ENCODE data around the gene FMO3.

The FMO3 gene

GRCh38 chr1:171119648-171120047, 28.9 kb downstream of the FMO3 start:
- CTCF ChIA-PET, result no interaction called here
- TF ChIP-seq, protein P1, sequence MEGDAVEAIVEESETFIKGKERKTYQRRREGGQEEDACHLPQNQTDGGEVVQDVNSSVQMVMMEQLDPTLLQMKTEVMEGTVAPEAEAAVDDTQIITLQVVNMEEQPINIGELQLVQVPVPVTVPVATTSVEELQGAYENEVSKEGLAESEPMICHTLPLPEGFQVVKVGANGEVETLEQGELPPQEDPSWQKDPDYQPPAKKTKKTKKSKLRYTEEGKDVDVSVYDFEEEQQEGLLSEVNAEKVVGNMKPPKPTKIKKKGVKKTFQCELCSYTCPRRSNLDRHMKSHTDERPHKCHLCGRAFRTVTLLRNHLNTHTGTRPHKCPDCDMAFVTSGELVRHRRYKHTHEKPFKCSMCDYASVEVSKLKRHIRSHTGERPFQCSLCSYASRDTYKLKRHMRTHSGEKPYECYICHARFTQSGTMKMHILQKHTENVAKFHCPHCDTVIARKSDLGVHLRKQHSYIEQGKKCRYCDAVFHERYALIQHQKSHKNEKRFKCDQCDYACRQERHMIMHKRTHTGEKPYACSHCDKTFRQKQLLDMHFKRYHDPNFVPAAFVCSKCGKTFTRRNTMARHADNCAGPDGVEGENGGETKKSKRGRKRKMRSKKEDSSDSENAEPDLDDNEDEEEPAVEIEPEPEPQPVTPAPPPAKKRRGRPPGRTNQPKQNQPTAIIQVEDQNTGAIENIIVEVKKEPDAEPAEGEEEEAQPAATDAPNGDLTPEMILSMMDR (IDR thresholded peaks at IDR 0.05; ENCODE audit: control extremely low read depth, extremely low read depth, low read depth, missing control alignments), result no peak
- DNase-seq (ENCODE audit: extremely low spot score), result no peak
- POLR2A ChIA-PET, result no interaction called here

GRCh38 chr1:171122299-171122698, 31.6 kb downstream of the FMO3 start:
- TF ChIP-seq, protein P1 (IDR thresholded peaks at IDR 0.05; ENCODE audit: control extremely low read depth, extremely low read depth, low read depth, missing control alignments), result no peak

DNA sequence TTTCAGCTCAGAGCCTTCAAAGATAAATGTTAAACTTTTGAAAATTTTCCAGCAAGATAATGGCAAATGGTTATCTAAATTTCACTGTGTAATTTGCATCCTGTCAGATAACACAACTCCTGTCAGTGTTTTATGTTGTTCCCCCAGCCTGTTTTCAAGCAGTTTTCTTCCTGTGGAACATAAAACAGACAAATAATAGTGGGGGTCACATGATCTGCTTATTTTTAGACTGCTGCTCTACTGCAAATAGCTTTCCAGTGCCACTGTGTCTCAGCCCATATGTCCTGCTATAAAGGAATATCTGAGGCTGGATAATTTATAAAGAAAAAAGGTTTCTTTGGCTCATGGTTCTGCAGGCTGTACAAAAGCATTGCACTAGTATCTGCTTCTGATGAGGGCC, 32.2 kb downstream of the FMO3 start:
- ChIA-PET POLR2A (no interaction called here), CTCF (interaction anchor here (1.5 to 1.6 kb wide), 2 partner anchors 9 to 88 kb away, joined by 3 to 5 read pairs; no protein-coding TSS in a partner anchor)
- DNase-seq (ENCODE audit: extremely low spot score), result no peak
- TF ChIP-seq, protein P1 (IDR thresholded peaks at IDR 0.05; ENCODE audit: control extremely low read depth, extremely low read depth, low read depth, missing control alignments), result no peak

More at GRCh38 chr1:171122299-171122698, 31.6 kb downstream of the FMO3 start:
- DNase-seq (ENCODE audit: extremely low spot score), result no peak
- ChIA-PET CTCF (interaction anchor here (1.3 to 1.6 kb wide), 3 partner anchors 10 to 89 kb away, joined by 3 to 5 read pairs (median 3); no protein-coding TSS in a partner anchor), POLR2A (no interaction called here)

DNA sequence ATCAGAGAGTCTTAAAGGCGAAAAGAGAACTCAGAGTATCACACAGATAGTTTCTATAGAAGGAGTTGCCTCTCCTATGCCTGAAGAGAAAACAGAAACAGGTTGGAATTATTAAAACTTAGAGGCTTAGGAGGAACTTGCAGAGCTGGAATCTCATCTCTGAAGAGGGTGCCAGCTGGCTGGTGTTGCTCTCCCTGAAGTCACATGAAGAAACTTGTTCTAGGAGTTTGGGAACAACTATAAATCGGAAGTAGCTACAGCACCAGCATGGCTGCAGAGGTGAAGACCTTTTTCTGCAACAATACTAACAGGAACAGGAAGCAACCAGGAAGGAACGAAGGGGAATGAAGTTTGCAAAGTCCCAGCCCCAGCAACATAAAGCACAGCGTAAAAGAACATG, 35.8 kb downstream of the FMO3 start:
- DNase-seq (ENCODE audit: extremely low spot score), result no peak
- ChIA-PET CTCF (no interaction called here), POLR2A (no interaction called here)
- TF ChIP-seq, protein P1 (IDR thresholded peaks at IDR 0.05; ENCODE audit: control extremely low read depth, extremely low read depth, low read depth, missing control alignments), result no peak

GRCh38 chr1:171127099-171127498, 36.4 kb downstream of the FMO3 start:
- TF ChIP-seq, protein P1 (IDR thresholded peaks at IDR 0.05; ENCODE audit: control extremely low read depth, extremely low read depth, low read depth, missing control alignments), result no peak
- no peak for DNase-seq (ENCODE audit: extremely low spot score)
- ChIA-PET POLR2A (no interaction called here), CTCF (no interaction called here)

- CTCF ChIA-PET, result no interaction called here
- POLR2A ChIA-PET, result no interaction called here
- DNase-seq (ENCODE audit: extremely low spot score), result no peak
- TF ChIP-seq, protein P1 (IDR thresholded peaks at IDR 0.05; ENCODE audit: control extremely low read depth, extremely low read depth, low read depth, missing control alignments), result no peak
Measured at GRCh38 chr1:171127501-171127900, 36.8 kb downstream of the FMO3 start.

DNA sequence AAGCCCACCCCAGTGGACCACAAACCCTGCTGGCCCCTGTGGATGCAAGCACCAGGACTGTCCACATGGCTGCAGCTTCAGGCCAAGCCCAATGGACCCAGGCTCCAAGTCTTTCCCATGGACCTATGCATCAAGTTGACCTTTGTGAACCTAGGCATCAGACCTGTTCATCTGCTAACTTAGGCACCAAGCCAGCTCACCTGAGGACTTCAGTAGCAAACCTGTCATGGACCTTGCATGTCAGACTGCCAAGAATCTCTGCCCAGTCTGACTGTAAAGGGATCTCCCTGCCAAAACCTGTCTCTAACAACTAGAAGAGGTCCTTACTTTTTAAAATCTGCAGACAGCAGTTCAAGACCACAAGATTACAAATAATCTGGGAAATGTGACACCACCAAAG, 37.8 kb downstream of the FMO3 start:
- CTCF ChIA-PET, result no interaction called here
- DNase-seq (ENCODE audit: extremely low spot score), result no peak
- TF ChIP-seq, protein P1 (IDR thresholded peaks at IDR 0.05; ENCODE audit: control extremely low read depth, extremely low read depth, low read depth, missing control alignments), result no peak
- POLR2A ChIA-PET, result no interaction called here

All from GM10248 (cell line).